ENCODE results near the gene KLF7.

DNA sequence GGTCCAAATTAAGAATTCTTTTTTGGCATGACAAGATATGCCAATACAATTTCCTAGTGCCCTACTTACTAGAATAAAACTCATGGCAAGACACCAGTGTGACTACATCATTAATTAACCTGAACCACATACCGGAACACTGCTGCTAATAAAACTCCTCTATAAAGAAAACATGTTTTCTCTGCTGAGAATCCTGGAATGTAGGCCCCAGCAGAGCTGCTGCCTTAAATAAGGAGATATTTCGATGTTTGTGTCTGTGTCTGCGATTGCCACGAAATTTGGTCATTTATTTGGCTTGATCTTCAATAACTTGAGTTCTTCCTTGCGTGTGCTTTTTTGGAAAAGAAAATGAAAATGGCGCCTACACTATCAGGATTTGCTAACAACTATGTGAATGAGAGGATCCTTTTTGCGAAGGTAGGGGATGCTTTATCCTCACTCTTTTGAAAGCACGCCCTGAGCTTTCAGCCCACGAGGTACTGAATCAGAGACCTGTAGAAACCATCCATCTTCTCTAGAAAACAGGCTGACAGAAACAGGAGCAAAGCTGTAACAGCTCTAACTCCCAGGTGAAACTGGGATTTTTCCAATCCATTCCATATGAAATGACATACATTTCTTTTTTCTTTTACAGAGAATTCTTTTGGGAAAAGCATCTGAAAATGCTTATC is 27.0 kb downstream of the KLF7 start:
- TF ChIP-seq, protein P1, sequence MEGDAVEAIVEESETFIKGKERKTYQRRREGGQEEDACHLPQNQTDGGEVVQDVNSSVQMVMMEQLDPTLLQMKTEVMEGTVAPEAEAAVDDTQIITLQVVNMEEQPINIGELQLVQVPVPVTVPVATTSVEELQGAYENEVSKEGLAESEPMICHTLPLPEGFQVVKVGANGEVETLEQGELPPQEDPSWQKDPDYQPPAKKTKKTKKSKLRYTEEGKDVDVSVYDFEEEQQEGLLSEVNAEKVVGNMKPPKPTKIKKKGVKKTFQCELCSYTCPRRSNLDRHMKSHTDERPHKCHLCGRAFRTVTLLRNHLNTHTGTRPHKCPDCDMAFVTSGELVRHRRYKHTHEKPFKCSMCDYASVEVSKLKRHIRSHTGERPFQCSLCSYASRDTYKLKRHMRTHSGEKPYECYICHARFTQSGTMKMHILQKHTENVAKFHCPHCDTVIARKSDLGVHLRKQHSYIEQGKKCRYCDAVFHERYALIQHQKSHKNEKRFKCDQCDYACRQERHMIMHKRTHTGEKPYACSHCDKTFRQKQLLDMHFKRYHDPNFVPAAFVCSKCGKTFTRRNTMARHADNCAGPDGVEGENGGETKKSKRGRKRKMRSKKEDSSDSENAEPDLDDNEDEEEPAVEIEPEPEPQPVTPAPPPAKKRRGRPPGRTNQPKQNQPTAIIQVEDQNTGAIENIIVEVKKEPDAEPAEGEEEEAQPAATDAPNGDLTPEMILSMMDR (IDR thresholded peaks at IDR 0.05), result no peak
- TF ChIP-seq, protein P2, sequence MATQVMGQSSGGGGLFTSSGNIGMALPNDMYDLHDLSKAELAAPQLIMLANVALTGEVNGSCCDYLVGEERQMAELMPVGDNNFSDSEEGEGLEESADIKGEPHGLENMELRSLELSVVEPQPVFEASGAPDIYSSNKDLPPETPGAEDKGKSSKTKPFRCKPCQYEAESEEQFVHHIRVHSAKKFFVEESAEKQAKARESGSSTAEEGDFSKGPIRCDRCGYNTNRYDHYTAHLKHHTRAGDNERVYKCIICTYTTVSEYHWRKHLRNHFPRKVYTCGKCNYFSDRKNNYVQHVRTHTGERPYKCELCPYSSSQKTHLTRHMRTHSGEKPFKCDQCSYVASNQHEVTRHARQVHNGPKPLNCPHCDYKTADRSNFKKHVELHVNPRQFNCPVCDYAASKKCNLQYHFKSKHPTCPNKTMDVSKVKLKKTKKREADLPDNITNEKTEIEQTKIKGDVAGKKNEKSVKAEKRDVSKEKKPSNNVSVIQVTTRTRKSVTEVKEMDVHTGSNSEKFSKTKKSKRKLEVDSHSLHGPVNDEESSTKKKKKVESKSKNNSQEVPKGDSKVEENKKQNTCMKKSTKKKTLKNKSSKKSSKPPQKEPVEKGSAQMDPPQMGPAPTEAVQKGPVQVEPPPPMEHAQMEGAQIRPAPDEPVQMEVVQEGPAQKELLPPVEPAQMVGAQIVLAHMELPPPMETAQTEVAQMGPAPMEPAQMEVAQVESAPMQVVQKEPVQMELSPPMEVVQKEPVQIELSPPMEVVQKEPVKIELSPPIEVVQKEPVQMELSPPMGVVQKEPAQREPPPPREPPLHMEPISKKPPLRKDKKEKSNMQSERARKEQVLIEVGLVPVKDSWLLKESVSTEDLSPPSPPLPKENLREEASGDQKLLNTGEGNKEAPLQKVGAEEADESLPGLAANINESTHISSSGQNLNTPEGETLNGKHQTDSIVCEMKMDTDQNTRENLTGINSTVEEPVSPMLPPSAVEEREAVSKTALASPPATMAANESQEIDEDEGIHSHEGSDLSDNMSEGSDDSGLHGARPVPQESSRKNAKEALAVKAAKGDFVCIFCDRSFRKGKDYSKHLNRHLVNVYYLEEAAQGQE (IDR thresholded peaks at IDR 0.05; ENCODE audit: insufficient read depth in 1 of 2, low read depth in 2 of 2, low read length in 1 of 2), result no peak
- TF ChIP-seq TCF7L2 (IDR thresholded peaks at IDR 0.05; ENCODE audit: low read depth, low read length), result no peak
- TF ChIP-seq POLR2AphosphoS5 (IDR thresholded peaks at IDR 0.05; ENCODE audit: low read depth, low read length), result no peak
- TF ChIP-seq SIN3A (IDR thresholded peaks at IDR 0.05; ENCODE audit: borderline replicate concordance, insufficient read depth, low read depth, low read length), result no peak
